GM23338 (cell line): ENCODE measurements around the gene HLA-F. TPM values are rescaled to one million over a fixed set of nuclear protein-coding genes. Genes with fewer than 3 reads are reported as not detected.

ENCODE experiments used
- CREB1 ChIP-seq: fragments of 250-450 bp; sonication (Bioruptor Pico); IDR thresholded peaks from 2 replicates; pipeline ENCODE4 v1.5.0; 2020; ENCODE audit warnings: low read depth, mild to moderate bottlenecking, moderate library complexity
- ETS1 ChIP-seq: IDR thresholded peaks from 2 replicates; pipeline ENCODE4 v1.6.1; 2016; ENCODE audit warnings: antibody characterized with exemption
- EZH2phosphoT487 ChIP-seq: fragments of 200-600 bp; sonication (generic); IDR thresholded peaks from one replicate; pipeline ENCODE4 v1.8.1; 2018; ENCODE audit warnings: antibody characterized with exemption; ENCODE audit not compliant: unreplicated experiment
- JUNB ChIP-seq: IDR thresholded peaks from one replicate; pipeline ENCODE4 v1.6.1; 2016; ENCODE audit warnings: antibody characterized with exemption; ENCODE audit not compliant: unreplicated experiment
- NANOG ChIP-seq: IDR thresholded peaks from 2 replicates; pipeline ENCODE4 v1.6.1; 2016; ENCODE audit warnings: antibody characterized with exemption, borderline replicate concordance
- POLR2AphosphoS5 ChIP-seq: IDR thresholded peaks from 2 replicates; pipeline ENCODE4 v1.6.1; 2016; ENCODE audit warnings: antibody characterized with exemption, low read depth
- REST ChIP-seq: IDR thresholded peaks from one replicate; pipeline ENCODE4 v1.6.1; 2018; ENCODE audit warnings: antibody characterized with exemption; ENCODE audit not compliant: unreplicated experiment
- STAT1 ChIP-seq: IDR thresholded peaks from one replicate; pipeline ENCODE4 v1.6.1; 2016; ENCODE audit warnings: antibody characterized with exemption; ENCODE audit not compliant: unreplicated experiment
- ZNF114 ChIP-seq: fragments of 250-450 bp; sonication (Bioruptor Pico); IDR thresholded peaks from 2 replicates; pipeline ENCODE4 v1.5.0; 2020; ENCODE audit warnings: mild to moderate bottlenecking, moderate library complexity
- ZNF331 ChIP-seq: fragments of 250-450 bp; sonication (Bioruptor Pico); IDR thresholded peaks from 2 replicates; pipeline ENCODE4 v1.5.0; 2020; ENCODE audit warnings: low read depth, mild to moderate bottlenecking, moderate library complexity
- ZNF462 ChIP-seq: fragments of 250-450 bp; sonication (Bioruptor Pico); IDR thresholded peaks from 2 replicates; pipeline ENCODE4 v1.5.0; 2020; ENCODE audit warnings: mild to moderate bottlenecking, moderate library complexity
- polyA plus RNA-seq: library from polyadenylated mRNA; unstranded; fragments of >200 nt; fragmentation: Nextera tagmentation; extraction: Ambion mirVana; gene quantifications from 2 replicates; pipeline ENCODE4 v1.2.1, GENCODE V29; 2016
- total RNA-seq: library from RNA; depleted of rRNA; stranded (reverse); fragments of >200 nt; shearing (Covaris generic); gene quantifications from 2 replicates; pipeline ENCODE4 v1.2.3, GENCODE V29; 2014

Gene HLA-F
- total and polyA plus RNA-seq, 2 experiments from 2014 or later, result 4.4 to 10.4 TPM

- TF ChIP-seq ZNF462 (CRISPR knock-in tag), result no peak
- no peak for TF ChIP-seq EZH2phosphoT487
- TF ChIP-seq REST, result no peak
- no peak for TF ChIP-seq ETS1
- no peak for TF ChIP-seq CREB1 (CRISPR knock-in tag)
- TF ChIP-seq ZNF114, result no peak
- no peak for TF ChIP-seq POLR2AphosphoS5
- TF ChIP-seq ZNF331 (CRISPR knock-in tag), result no peak
- no peak for TF ChIP-seq JUNB
- no peak for TF ChIP-seq STAT1
- no peak for TF ChIP-seq NANOG
Measured at GRCh38 chr6:29739136-29739881, 16.1 kb downstream of the HLA-F start (continued).
